Measurements from ENCODE around the gene C1QTNF1. TPM values are rescaled to one million over a fixed set of nuclear protein-coding genes. Genes with fewer than 3 reads are reported as not detected.
A peak's percentile ranks its signal among the peaks of the same experiment; 100 is the strongest.

Gene C1QTNF1
- total RNA-seq, 2 experiments from 2014 or later: not detected

GRCh38 chr17:78995761-78996451, 28.1 kb upstream of the C1QTNF1 start:
- ChIA-PET POLR2A (interaction anchor here (0.7 kb wide), 1 partner anchor 13 kb away, joined by 3 read pairs; no protein-coding TSS in a partner anchor), CTCF (interaction anchor here (0.8 to 1.5 kb wide), 3 partner anchors 9 to 16 kb away, joined by 3 to 4 read pairs (median 4); partner anchors contain the start of genes CANT1 and LGALS3BP)
- Mint-ChIP-seq H3K27me3 (no peaks in the 10 kb centered on the region), H3K4me1 (peaks cover 7% of the 10 kb centered on the region), H3K4me3 (no peak overlapping the region), H3K9me3 (no peaks in the 10 kb centered on the region), H3K27ac (peak overlapping the region; percentile 25), H3K36me3 (ENCODE audit: low read depth) (peaks cover 47% of the 10 kb centered on the region)
- DNase-seq: no peak

- Mint-ChIP-seq H3K27ac (no peak overlapping the region), H3K27me3 (no peaks in the 10 kb centered on the region), H3K36me3 (ENCODE audit: low read depth) (peaks cover 43% of the 10 kb centered on the region), H3K4me3 (no peak overlapping the region), H3K4me1 (peaks cover 11% of the 10 kb centered on the region), H3K9me3 (no peaks in the 10 kb centered on the region)
- POLR2A ChIA-PET: no interaction called here
- no peak for DNase-seq
- CTCF ChIA-PET: interaction anchor here (1.0 kb wide), 2 partner anchors 10 to 13 kb away, joined by 3 to 4 read pairs; partner anchors contain the start of gene CANT1
Measured at GRCh38 chr17:78996781-78997201, 27.2 kb upstream of the C1QTNF1 start.

- ChIA-PET CTCF (interaction anchor here (1.0 kb wide), 1 partner anchor 10 kb away, joined by 3 read pairs; no protein-coding TSS in a partner anchor), POLR2A (no interaction called here)
- no peaks in the 10 kb centered on the region for H3K9me3 Mint-ChIP-seq
- H3K4me1 Mint-ChIP-seq: peaks cover 13% of the 10 kb centered on the region
- H3K27me3 Mint-ChIP-seq: no peaks in the 10 kb centered on the region
- no peak overlapping the region for H3K4me3 Mint-ChIP-seq
- H3K27ac Mint-ChIP-seq: no peak overlapping the region
- DNase-seq: no peak
- peaks cover 43% of the 10 kb centered on the region for H3K36me3 Mint-ChIP-seq (ENCODE audit: low read depth)
Measured at GRCh38 chr17:78997231-78997741, 26.7 kb upstream of the C1QTNF1 start.

GRCh38 chr17:78997881-78998280, 26.1 kb upstream of the C1QTNF1 start:
- DNase-seq: no peak
- Mint-ChIP-seq H3K27me3 (no peaks in the 10 kb centered on the region), H3K4me1 (peaks cover 13% of the 10 kb centered on the region), H3K36me3 (ENCODE audit: low read depth) (peaks cover 39% of the 10 kb centered on the region), H3K9me3 (no peaks in the 10 kb centered on the region), H3K27ac (peak overlapping the region; percentile 41), H3K4me3 (no peak overlapping the region)
- ChIA-PET POLR2A (no interaction called here), CTCF (no interaction called here)

GRCh38 chr17:78998311-78999055, 25.5 kb upstream of the C1QTNF1 start:
- H3K9me3 Mint-ChIP-seq: no peaks in the 10 kb centered on the region
- no peak for DNase-seq
- H3K27ac Mint-ChIP-seq: no peak overlapping the region
- POLR2A ChIA-PET: no interaction called here
- CTCF ChIA-PET: no interaction called here
- H3K27me3 Mint-ChIP-seq: no peaks in the 10 kb centered on the region
- H3K4me3 Mint-ChIP-seq: no peak overlapping the region
- H3K4me1 Mint-ChIP-seq: peaks cover 9% of the 10 kb centered on the region
- H3K36me3 Mint-ChIP-seq (ENCODE audit: low read depth): peaks cover 35% of the 10 kb centered on the region

GRCh38 chr17:78999056-78999768, 24.8 kb upstream of the C1QTNF1 start:
- DNase-seq: no peak
- H3K36me3 Mint-ChIP-seq (ENCODE audit: low read depth): peaks cover 32% of the 10 kb centered on the region
- H3K27ac Mint-ChIP-seq: no peak overlapping the region
- H3K4me3 Mint-ChIP-seq: no peak overlapping the region
- H3K4me1 Mint-ChIP-seq: peaks cover 11% of the 10 kb centered on the region
- no peaks in the 10 kb centered on the region for H3K27me3 Mint-ChIP-seq
- H3K9me3 Mint-ChIP-seq: no peaks in the 10 kb centered on the region
- ChIA-PET CTCF (interaction anchor here (0.6 kb wide), 1 partner anchor 1494 kb away, joined by 4 read pairs; no protein-coding TSS in a partner anchor), POLR2A (no interaction called here)

- Mint-ChIP-seq H3K4me1 (peaks cover 11% of the 10 kb centered on the region), H3K4me3 (no peak overlapping the region), H3K27ac (no peak overlapping the region), H3K27me3 (no peaks in the 10 kb centered on the region), H3K9me3 (no peaks in the 10 kb centered on the region), H3K36me3 (ENCODE audit: low read depth) (peaks cover 32% of the 10 kb centered on the region)
- CTCF ChIA-PET: interaction anchor here (1.3 kb wide), 1 partner anchor 8 kb away, joined by 3 read pairs; no protein-coding TSS in a partner anchor
- DNase-seq: no peak
- POLR2A ChIA-PET: no interaction called here
Measured at GRCh38 chr17:78999947-79000395, 24.0 kb upstream of the C1QTNF1 start.

GRCh38 chr17:79000396-79001189, 23.4 kb upstream of the C1QTNF1 start:
- no peaks in the 10 kb centered on the region for H3K27me3 Mint-ChIP-seq
- POLR2A ChIA-PET: no interaction called here

GRCh38 chr17:79001190-79002020, 22.6 kb upstream of the C1QTNF1 start:
- no peak overlapping the region for H3K4me3 Mint-ChIP-seq
- peaks cover 24% of the 10 kb centered on the region for H3K4me1 Mint-ChIP-seq
- no peak for DNase-seq
- H3K9me3 Mint-ChIP-seq: no peaks in the 10 kb centered on the region
- H3K36me3 Mint-ChIP-seq (ENCODE audit: low read depth): peaks cover 27% of the 10 kb centered on the region
- CTCF ChIA-PET: interaction anchor here (1.3 kb wide), 2 partner anchors 10 to 22 kb away, joined by 3 read pairs; partner anchors contain the start of gene LGALS3BP
- H3K27me3 Mint-ChIP-seq: no peaks in the 10 kb centered on the region
- H3K27ac Mint-ChIP-seq: no peak overlapping the region
- POLR2A ChIA-PET: no interaction called here

More at GRCh38 chr17:79000396-79001189, 23.4 kb upstream of the C1QTNF1 start:
- CTCF ChIA-PET: interaction anchor here (1.3 kb wide), 2 partner anchors 9 to 21 kb away, joined by 3 read pairs; partner anchors contain the start of gene LGALS3BP
- Mint-ChIP-seq H3K4me3 (no peak overlapping the region), H3K4me1 (peaks cover 16% of the 10 kb centered on the region), H3K9me3 (no peaks in the 10 kb centered on the region), H3K27ac (no peak overlapping the region), H3K36me3 (ENCODE audit: low read depth) (peaks cover 30% of the 10 kb centered on the region)
- DNase-seq: no peak

- Mint-ChIP-seq H3K9me3 (no peaks in the 10 kb centered on the region), H3K36me3 (ENCODE audit: low read depth) (peaks cover 24% of the 10 kb centered on the region), H3K27me3 (no peaks in the 10 kb centered on the region), H3K4me1 (peaks cover 33% of the 10 kb centered on the region), H3K4me3 (no peak overlapping the region), H3K27ac (no peak overlapping the region)
- POLR2A ChIA-PET: no interaction called here
- DNase-seq: no peak
- CTCF ChIA-PET: interaction anchor here (1.3 kb wide), 1 partner anchor 23 kb away, joined by 3 read pairs; the partner anchor contains the start of gene LGALS3BP
Measured at GRCh38 chr17:79002291-79002690, 21.7 kb upstream of the C1QTNF1 start.

GRCh38 chr17:79002796-79003593, 21.0 kb upstream of the C1QTNF1 start:
- Mint-ChIP-seq H3K27me3 (no peaks in the 10 kb centered on the region), H3K36me3 (ENCODE audit: low read depth) (peaks cover 25% of the 10 kb centered on the region), H3K4me3 (no peak overlapping the region), H3K27ac (no peak overlapping the region), H3K9me3 (no peaks in the 10 kb centered on the region), H3K4me1 (peaks cover 40% of the 10 kb centered on the region)
- ChIA-PET POLR2A (no interaction called here), CTCF (no interaction called here)
- no peak for DNase-seq

Data from activated CD4-positive, alpha-beta T cell treated with anti-CD3 and anti-CD28 coated beads, Interleukin-2, amount 10 ng/mL, durations not matched to agents 7 days and 5 days (primary cell).